Activated CD8-positive, alpha-beta T cell treated with anti-CD3 and anti-CD28 coated beads, Interleukin-2, amount 10 ng/mL, durations not matched to agents 7 days and 5 days (primary cell): ENCODE data around the gene PCNX3. TPM values are rescaled to one million over a fixed set of nuclear protein-coding genes. Genes with fewer than 3 reads are reported as not detected.

Experiments
- ATAC-seq: fragments of 150-1000 bp; cut with Tn5 transposase; one replicate; pipeline ENCODE4 v1.10.0; 2021; ENCODE audit warnings: moderate library complexity
- CTCF ChIA-PET: fragments of 350-600 bp; sonication (Branson Sonifier 250); formaldehyde crosslinking; loops from one replicate; lab custom pipeline; 2021; ENCODE audit warnings: antibody characterized with exemption; lab: Charles Lee
- POLR2A ChIA-PET: fragments of 350-600 bp; sonication (Branson Sonifier 250); formaldehyde crosslinking; loops from one replicate; lab custom pipeline; 2021; ENCODE audit warnings: antibody characterized with exemption; lab: Charles Lee
- DNase-seq: peaks from one replicate; pipeline ENCODE4 v3.0.0-alpha.2; 2020
- H3K27ac Mint-ChIP-seq: one replicate; pipeline ENCODE4 v1.8.0; 2021; ENCODE audit warnings: mild to moderate bottlenecking, mixed read lengths
- H3K27me3 Mint-ChIP-seq: one replicate; pipeline ENCODE4 v1.8.0; 2021; ENCODE audit warnings: low read depth, mixed read lengths
- H3K36me3 Mint-ChIP-seq: one replicate; pipeline ENCODE4 v1.8.0; 2021; ENCODE audit warnings: low read depth, mixed read lengths
- H3K4me1 Mint-ChIP-seq: one replicate; pipeline ENCODE4 v1.8.0; 2021; ENCODE audit warnings: low read depth, mixed read lengths
- H3K4me3 Mint-ChIP-seq: one replicate; pipeline ENCODE4 v1.8.0; 2021; ENCODE audit warnings: mild to moderate bottlenecking, mixed read lengths
- H3K9me3 Mint-ChIP-seq: one replicate; pipeline ENCODE4 v1.8.0; 2022; ENCODE audit warnings: mixed read lengths; ENCODE audit not compliant: insufficient read depth
- total RNA-seq, 2 experiments: library from RNA; stranded (reverse); gene quantifications; one replicate each; pipeline ENCODE4 v1.2.3, GENCODE V29; 2021

The PCNX3 gene
- 10 to 100 TPM; 50.1 to 54.8 TPM for total RNA-seq

DNA sequence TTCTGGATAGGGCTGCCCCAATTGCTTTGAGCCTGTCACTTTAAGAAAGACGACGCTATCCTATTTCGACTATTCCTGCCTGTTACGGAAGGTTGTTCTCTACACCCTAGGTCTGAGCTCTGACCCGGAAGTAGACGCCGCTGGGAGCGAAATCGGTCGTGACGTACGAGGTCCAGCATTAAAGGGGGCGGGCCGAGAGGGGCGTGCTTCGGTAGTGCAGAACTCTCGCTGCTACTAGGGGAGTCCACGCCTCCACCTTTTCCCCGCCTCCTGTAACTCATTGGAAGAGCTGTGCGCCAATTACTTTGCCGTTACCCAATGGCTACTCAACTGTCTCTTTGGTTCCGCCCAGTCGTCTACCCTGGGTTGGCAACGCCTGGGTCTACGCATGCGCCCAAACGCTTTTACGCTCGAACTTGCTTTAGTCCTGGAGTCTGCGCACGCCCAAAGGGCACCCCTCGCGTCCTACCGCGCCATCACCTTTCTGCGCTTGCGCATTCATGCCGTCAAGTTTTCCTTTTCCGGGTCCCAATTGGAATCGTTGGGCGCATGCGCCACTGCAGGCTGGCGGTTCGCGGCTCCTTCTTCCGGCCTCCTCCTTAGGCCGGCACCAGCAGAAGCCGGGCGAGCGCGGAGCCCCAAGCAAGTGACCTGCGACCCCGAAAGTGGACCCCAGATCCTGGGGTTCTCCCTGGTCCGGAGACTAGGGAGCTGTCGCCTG, at the start of gene PCNX3:
TSS of gene PCNX3 (plus strand) at position 548 of the 721 bp plus-strand sequence. CDS start 536 bp downstream, outside the sequence.
- POLR2A ChIA-PET: interaction anchor here (0.5 to 2.5 kb wide), 29 partner anchors 15 to 353 kb away, joined by 3 to 24 read pairs (median 4); partner anchors contain the start of genes CCDC85B, FAM89B, KAT5 and KCNK7
- Mint-ChIP-seq H3K4me1 (peaks cover 44% of the 10 kb centered on the region), H3K9me3 (no peaks in the 10 kb centered on the region), H3K36me3 (peaks cover 34% of the 10 kb centered on the region), H3K27ac (peak within 1 kb of the TSS; percentile 97), H3K4me3 (peak within 1 kb of the TSS; percentile 98), H3K27me3 (no peaks in the 10 kb centered on the region)
- CTCF ChIA-PET: interaction anchor here (0.6 to 2.6 kb wide), 24 partner anchors 9 to 407 kb away, joined by 3 to 14 read pairs (median 4); partner anchors contain the start of genes AP5B1, EHBP1L1, FAM89B and MUS81
- DNase-seq (peak; percentile 100), ATAC-seq (peak; percentile 91)

DNA sequence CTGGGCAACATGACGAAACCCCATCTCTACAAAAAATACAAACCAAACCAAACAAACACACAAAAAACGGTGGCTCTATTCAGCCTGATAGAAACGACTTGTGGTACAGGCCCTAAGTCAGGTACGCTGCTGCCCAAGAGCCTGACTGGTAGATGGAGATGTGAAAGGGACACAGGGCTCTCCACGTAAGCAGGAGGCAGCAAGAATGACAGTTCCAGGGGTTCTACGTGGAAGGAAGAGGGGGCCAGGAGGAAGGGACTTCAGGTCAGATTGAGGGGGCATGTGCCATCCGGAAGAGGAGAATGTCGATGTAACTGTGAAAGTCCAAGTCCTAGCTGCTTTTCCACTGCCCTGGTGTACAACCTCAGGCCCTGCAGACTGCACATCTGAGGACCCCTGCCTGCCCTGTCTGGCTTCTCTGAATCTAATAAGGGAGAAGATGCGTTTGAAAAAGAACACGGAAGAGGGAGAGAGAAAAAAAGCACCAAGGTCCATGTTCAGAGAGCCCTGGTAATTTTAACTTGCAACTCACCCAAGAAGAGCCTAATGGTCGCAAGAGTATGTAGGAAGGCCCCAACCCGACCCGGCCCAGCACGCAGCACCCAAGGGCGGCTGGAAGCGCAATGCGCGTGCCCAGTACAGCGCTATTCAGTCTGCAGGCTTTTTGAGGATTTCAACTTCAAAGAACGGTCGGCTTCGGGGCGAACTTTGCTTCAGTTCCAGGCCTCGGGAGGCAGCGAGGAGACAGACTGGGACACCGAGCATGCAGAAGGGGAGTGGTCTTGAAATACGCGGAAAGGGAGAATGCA, 46.2 kb upstream of the PCNX3 start:
- DNase-seq (no peak), ATAC-seq (peak; percentile 21)
- POLR2A ChIA-PET: interaction anchor here (0.6 to 6.0 kb wide), 11 partner anchors 9 to 289 kb away, joined by 3 to 38 read pairs (median 6); partner anchors contain the start of genes MALAT1, MAP3K11, NEAT1 and PCNX3
- Mint-ChIP-seq H3K4me1 (peaks cover 69% of the 10 kb centered on the region), H3K4me3 (peak overlapping the region; percentile 100), H3K27ac (peak overlapping the region; percentile 99), H3K9me3 (no peaks in the 10 kb centered on the region), H3K27me3 (no peaks in the 10 kb centered on the region), H3K36me3 (peaks cover 27% of the 10 kb centered on the region)
- CTCF ChIA-PET: interaction anchor here (0.9 to 4.7 kb wide), 11 partner anchors 11 to 153 kb away, joined by 3 to 95 read pairs (median 4); partner anchors contain the start of genes LTBP3 and PCNX3

- Mint-ChIP-seq H3K4me3 (peak within 1 kb of the TSS; percentile 100), H3K36me3 (peaks cover 27% of the 10 kb centered on the region), H3K27me3 (no peaks in the 10 kb centered on the region), H3K4me1 (peaks cover 71% of the 10 kb centered on the region), H3K27ac (peak within 1 kb of the TSS; percentile 99), H3K9me3 (no peaks in the 10 kb centered on the region)
- ChIA-PET POLR2A (interaction anchor here (0.6 to 6.0 kb wide), 17 partner anchors 10 to 288 kb away, joined by 3 to 38 read pairs (median 5); partner anchors contain the start of genes MALAT1, MAP3K11, NEAT1 and PCNX3), CTCF (interaction anchor here (0.7 to 4.7 kb wide), 16 partner anchors 12 to 93 kb away, joined by 3 to 95 read pairs (median 5); partner anchors contain the start of genes LTBP3 and PCNX3)
- DNase-seq (peak; percentile 99), ATAC-seq (peak; percentile 70)
Measured at GRCh38 chr11:65569973-65570918, 45.3 kb upstream of the PCNX3 start, which contains the start of gene ZNRD2. TSS of gene ZNRD2 (plus strand) at chr11:65570477. CDS start at chr11:65570492, 15 bp downstream.

DNA sequence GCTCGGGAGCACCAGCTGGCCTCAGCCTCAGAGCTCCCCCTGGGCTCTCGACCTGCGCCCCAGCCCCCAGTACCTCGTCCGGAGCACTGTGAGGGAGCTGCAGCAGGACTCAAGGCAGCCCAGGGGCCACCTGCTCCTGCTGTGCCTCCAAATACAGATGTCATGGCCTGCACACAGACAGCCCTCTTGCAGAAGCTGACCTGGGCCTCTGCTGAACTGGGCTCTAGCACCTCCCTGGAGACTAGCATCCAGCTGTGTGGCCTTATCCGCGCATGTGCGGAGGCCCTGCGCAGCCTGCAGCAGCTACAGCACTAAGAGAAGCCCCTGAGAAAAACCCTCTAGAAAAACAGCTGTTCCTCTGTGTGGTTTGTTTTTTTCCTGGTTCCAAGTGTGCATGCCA, 44.2 kb upstream of the PCNX3 start:
- DNase-seq (no peak), ATAC-seq (no peak)
- peaks cover 63% of the 10 kb centered on the region for H3K4me1 Mint-ChIP-seq
- ChIA-PET POLR2A (interaction anchor here (0.5 to 6.0 kb wide), 15 partner anchors 12 to 773 kb away, joined by 3 to 38 read pairs (median 4); partner anchors contain the start of genes BRMS1, MALAT1, MAP3K11 and NEAT1), CTCF (interaction anchor here (0.8 to 4.7 kb wide), 12 partner anchors 12 to 155 kb away, joined by 3 to 95 read pairs (median 8); no protein-coding TSS in a partner anchor)
- H3K27ac Mint-ChIP-seq: peak overlapping the region; percentile 99
- peaks cover 30% of the 10 kb centered on the region for H3K36me3 Mint-ChIP-seq
- H3K9me3 Mint-ChIP-seq: no peaks in the 10 kb centered on the region
- H3K27me3 Mint-ChIP-seq: no peaks in the 10 kb centered on the region
- H3K4me3 Mint-ChIP-seq: peak overlapping the region; percentile 100

GRCh38 chr11:65571940-65572339, 43.6 kb upstream of the PCNX3 start:
- H3K27ac Mint-ChIP-seq: peak overlapping the region; percentile 99
- peak overlapping the region; percentile 100 for H3K4me3 Mint-ChIP-seq
- H3K9me3 Mint-ChIP-seq: no peaks in the 10 kb centered on the region
- ATAC-seq (no peak), DNase-seq (no peak)
- ChIA-PET CTCF (interaction anchor here (0.8 to 4.7 kb wide), 14 partner anchors 12 to 155 kb away, joined by 3 to 95 read pairs (median 9); partner anchors contain the start of genes PCNX3 and SCYL1), POLR2A (interaction anchor here (0.6 to 6.0 kb wide), 13 partner anchors 13 to 327 kb away, joined by 3 to 38 read pairs (median 4); partner anchors contain the start of genes MALAT1, MAP3K11 and PCNX3)
- H3K27me3 Mint-ChIP-seq: no peaks in the 10 kb centered on the region
- peaks cover 33% of the 10 kb centered on the region for H3K36me3 Mint-ChIP-seq
- H3K4me1 Mint-ChIP-seq: peaks cover 61% of the 10 kb centered on the region

GRCh38 chr11:65572356-65573051, 43.1 kb upstream of the PCNX3 start, which contains the start of gene FAM89B:
TSS of gene FAM89B (plus strand) at chr11:65572538. CDS start at chr11:65572670, 132 bp downstream.
- Mint-ChIP-seq H3K27ac (peak within 1 kb of the TSS; percentile 99), H3K4me1 (peaks cover 61% of the 10 kb centered on the region), H3K4me3 (peak within 1 kb of the TSS; percentile 100), H3K27me3 (no peaks in the 10 kb centered on the region), H3K9me3 (no peaks in the 10 kb centered on the region), H3K36me3 (peaks cover 31% of the 10 kb centered on the region)
- DNase-seq: peak; percentile 95
- POLR2A ChIA-PET: interaction anchor here (0.6 to 6.0 kb wide), 19 partner anchors 13 to 326 kb away, joined by 3 to 38 read pairs (median 4); partner anchors contain the start of genes MALAT1, MAP3K11, NEAT1 and PCNX3
- peak; percentile 13 for ATAC-seq
- CTCF ChIA-PET: interaction anchor here (1.0 to 4.7 kb wide), 16 partner anchors 9 to 156 kb away, joined by 3 to 95 read pairs (median 8); partner anchors contain the start of genes PCNX3 and SCYL1

DNA sequence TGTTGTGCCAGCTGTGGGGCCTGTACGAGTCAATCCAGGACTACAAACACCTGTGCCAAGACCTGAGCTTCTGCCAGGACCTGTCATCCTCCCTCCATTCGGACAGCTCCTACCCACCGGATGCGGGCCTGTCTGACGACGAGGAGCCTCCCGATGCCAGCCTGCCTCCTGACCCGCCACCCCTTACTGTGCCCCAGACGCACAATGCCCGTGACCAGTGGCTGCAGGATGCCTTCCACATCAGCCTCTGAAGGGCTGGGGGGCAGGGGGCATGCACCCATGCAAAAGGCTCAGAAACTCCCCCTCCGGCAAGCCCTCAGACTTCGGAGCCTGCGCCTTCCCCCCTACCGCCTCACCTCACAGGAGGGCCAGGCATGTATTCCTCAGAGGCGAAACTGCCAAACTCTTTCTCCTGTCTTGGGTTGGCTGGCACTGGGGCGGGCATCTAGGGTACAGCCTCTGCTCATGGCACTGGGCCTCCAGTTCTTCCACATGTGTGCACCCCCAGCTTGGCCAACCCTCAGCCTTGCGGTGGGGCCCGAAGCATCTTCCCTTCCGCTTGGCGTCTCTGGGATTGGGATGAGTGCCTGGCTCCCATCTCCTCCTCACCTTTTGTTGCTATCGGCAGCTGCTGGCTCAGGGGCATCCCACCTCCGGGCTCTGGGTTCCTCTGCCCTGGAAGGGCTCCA, 42.0 kb upstream of the PCNX3 start:
- peak overlapping the region; percentile 86 for H3K27ac Mint-ChIP-seq
- H3K36me3 Mint-ChIP-seq: peaks cover 31% of the 10 kb centered on the region
- POLR2A ChIA-PET: interaction anchor here (0.7 to 6.0 kb wide), 11 partner anchors 12 to 138 kb away, joined by 3 to 38 read pairs (median 3); partner anchors contain the start of genes MALAT1, MAP3K11 and PCNX3
- no peaks in the 10 kb centered on the region for H3K27me3 Mint-ChIP-seq
- H3K4me3 Mint-ChIP-seq: peak overlapping the region; percentile 83
- H3K4me1 Mint-ChIP-seq: peaks cover 66% of the 10 kb centered on the region
- CTCF ChIA-PET: interaction anchor here (0.8 to 4.7 kb wide), 15 partner anchors 10 to 65 kb away, joined by 3 to 95 read pairs (median 9); partner anchors contain the start of genes KCNK7, PCNX3 and SCYL1
- ATAC-seq (no peak), DNase-seq (peak; percentile 43)
- no peaks in the 10 kb centered on the region for H3K9me3 Mint-ChIP-seq

DNA sequence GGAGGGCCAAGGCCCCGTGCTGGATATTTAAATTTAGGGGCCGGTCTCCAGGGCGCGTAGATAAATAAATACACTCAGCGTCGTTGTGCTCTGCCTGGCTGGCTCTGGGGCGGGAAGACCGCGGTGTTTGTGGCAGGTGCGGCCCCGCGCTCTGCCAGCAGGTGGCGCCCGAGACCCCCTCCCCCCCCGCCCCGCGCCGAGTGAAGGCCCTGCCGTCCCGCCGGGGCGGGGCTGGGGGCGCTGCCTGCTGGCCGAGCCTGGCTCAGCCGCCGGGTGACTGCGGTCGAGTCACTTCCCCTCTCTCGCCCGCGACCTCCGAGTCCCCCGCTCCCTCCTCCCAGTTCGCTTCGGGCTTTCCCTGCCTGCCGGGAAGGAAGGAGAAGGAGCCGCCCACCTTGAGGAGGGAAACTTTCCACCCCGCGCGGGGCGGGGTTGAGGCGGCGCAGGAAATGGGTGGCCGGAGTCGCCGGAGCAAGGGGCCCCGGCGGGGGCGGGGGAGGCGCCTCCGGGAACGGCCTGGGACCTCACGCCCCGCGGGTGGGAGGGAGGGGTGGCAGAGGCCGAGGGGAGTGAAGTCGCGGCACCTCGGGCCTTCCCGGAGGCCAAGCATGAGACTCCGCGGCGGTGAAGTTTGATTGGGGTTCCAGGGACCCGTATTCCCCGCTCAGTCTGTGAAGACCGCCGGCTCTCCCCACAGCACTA, 41.3 kb upstream of the PCNX3 start:
- H3K27ac Mint-ChIP-seq: peak overlapping the region; percentile 89
- ChIA-PET CTCF (interaction anchor here (0.8 to 4.7 kb wide), 8 partner anchors 13 to 41 kb away, joined by 3 to 95 read pairs (median 30); partner anchors contain the start of genes KCNK7 and PCNX3), POLR2A (interaction anchor here (0.7 to 6.0 kb wide), 8 partner anchors 12 to 137 kb away, joined by 3 to 38 read pairs (median 4); partner anchors contain the start of gene MALAT1)
- no peaks in the 10 kb centered on the region for H3K9me3 Mint-ChIP-seq
- peaks cover 65% of the 10 kb centered on the region for H3K4me1 Mint-ChIP-seq
- H3K27me3 Mint-ChIP-seq: no peaks in the 10 kb centered on the region
- peaks cover 34% of the 10 kb centered on the region for H3K36me3 Mint-ChIP-seq
- H3K4me3 Mint-ChIP-seq: peak overlapping the region; percentile 91
- DNase-seq: peak; percentile 92
- ATAC-seq: peak; percentile 26
